ENCODE results near the gene MDK. TPM values are rescaled to one million over a fixed set of nuclear protein-coding genes. Genes with fewer than 3 reads are reported as not detected.

MDK gene
- total RNA-seq, 1 donor from 2014 or later, result 163 TPM

DNA sequence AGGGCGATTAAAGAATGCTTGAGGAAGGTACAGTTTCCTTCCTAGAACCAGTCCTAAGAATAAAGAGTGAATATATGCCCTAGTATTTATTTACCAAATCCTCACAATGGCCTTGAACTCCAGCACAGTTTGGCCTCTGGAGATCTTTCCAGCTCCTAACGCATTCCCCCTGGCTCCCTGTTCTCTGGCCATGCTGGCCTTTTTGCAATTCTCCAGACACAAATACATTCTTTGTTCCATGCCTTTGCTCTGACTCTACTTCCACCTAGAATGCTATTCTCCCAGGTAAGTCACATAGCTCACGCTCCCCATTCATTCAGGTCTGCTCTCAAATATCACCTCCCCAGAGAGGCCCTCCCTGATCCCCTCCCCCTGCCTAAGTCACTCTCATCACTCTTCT is 37.9 kb upstream of the MDK start:
- Mint-ChIP-seq H3K27me3 (ENCODE audit: unreplicated experiment) (peaks cover 9% of the 10 kb centered on the region), H3K4me3 (ENCODE audit: unreplicated experiment) (no peak overlapping the region), H3K36me3 (ENCODE audit: unreplicated experiment) (no peaks in the 10 kb centered on the region), H3K9me3 (ENCODE audit: unreplicated experiment) (no peaks in the 10 kb centered on the region), H3K4me1 (ENCODE audit: unreplicated experiment) (peaks cover 34% of the 10 kb centered on the region), H3K27ac (ENCODE audit: unreplicated experiment) (no peak overlapping the region)
- no peak for DNase-seq (ENCODE audit: extremely low spot score, unreplicated experiment)
- TF ChIP-seq, protein P1, sequence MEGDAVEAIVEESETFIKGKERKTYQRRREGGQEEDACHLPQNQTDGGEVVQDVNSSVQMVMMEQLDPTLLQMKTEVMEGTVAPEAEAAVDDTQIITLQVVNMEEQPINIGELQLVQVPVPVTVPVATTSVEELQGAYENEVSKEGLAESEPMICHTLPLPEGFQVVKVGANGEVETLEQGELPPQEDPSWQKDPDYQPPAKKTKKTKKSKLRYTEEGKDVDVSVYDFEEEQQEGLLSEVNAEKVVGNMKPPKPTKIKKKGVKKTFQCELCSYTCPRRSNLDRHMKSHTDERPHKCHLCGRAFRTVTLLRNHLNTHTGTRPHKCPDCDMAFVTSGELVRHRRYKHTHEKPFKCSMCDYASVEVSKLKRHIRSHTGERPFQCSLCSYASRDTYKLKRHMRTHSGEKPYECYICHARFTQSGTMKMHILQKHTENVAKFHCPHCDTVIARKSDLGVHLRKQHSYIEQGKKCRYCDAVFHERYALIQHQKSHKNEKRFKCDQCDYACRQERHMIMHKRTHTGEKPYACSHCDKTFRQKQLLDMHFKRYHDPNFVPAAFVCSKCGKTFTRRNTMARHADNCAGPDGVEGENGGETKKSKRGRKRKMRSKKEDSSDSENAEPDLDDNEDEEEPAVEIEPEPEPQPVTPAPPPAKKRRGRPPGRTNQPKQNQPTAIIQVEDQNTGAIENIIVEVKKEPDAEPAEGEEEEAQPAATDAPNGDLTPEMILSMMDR (IDR thresholded peaks at IDR 0.05), result no peak

DNA sequence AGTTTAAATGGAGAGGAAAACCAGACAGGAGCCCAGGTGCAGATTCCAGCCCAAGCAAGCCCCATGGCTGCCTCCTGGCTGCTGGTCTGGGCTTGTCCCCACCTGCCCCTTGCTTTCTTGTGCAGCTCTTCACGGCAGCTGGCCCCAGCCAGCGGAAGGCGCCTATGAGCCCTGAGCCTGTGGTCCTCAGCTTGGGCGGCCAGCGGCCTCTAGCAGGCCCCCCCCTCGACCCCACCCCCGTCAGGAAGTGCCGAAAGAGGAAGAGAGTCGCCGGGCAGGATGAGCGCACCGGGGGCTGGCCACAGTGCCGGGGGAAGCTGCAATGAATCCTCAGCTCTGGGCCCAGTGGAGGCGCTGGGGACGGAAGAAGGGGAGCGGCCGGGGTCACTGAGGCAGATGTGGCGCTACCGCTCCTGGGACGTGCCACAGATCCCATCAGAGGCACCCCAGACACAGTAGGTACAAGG is 36.3 kb upstream of the MDK start:
- Mint-ChIP-seq H3K9me3 (ENCODE audit: unreplicated experiment) (no peaks in the 10 kb centered on the region), H3K27ac (ENCODE audit: unreplicated experiment) (no peak overlapping the region), H3K36me3 (ENCODE audit: unreplicated experiment) (no peaks in the 10 kb centered on the region), H3K4me3 (ENCODE audit: unreplicated experiment) (no peak overlapping the region), H3K27me3 (ENCODE audit: unreplicated experiment) (peaks cover 9% of the 10 kb centered on the region), H3K4me1 (ENCODE audit: unreplicated experiment) (peaks cover 30% of the 10 kb centered on the region)
- DNase-seq (ENCODE audit: extremely low spot score, unreplicated experiment), result no peak
- TF ChIP-seq, protein P1 (IDR thresholded peaks at IDR 0.05), result no peak

DNA sequence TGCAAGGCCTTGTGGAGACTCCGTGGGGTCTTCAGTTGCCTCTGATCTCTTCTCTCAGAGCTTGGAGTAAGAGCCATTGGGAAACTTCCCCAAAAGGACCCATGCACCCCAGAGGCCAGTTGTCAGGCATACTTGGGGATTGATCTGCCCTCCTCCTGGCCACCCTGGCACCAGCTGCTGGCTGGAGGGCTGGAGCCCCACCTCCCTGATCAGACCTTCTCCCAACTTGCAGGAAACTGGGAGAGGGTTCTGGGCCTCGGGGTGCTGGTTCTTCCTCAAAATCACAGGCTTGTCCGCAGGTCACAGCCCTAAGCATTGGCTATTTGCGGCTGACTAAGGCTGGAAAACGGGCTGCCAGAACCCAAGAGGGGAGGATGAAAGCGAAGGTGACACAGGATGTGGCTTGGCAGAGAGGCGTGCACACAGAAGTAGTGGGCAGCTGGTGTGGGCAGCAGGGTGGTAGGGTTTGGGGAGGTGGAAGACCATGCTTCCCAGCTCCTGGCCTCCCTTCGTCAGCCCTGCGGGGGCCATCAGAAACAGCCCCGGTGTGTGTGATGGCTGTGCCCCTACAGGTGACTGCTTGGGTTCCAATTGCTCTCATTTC is 35.5 kb upstream of the MDK start:
- H3K36me3 Mint-ChIP-seq (ENCODE audit: unreplicated experiment), result no peaks in the 10 kb centered on the region
- DNase-seq (ENCODE audit: extremely low spot score, unreplicated experiment), result no peak
- peaks cover 8% of the 10 kb centered on the region for H3K27me3 Mint-ChIP-seq (ENCODE audit: unreplicated experiment)
- TF ChIP-seq, protein P1 (IDR thresholded peaks at IDR 0.05), result no peak
- no peaks in the 10 kb centered on the region for H3K9me3 Mint-ChIP-seq (ENCODE audit: unreplicated experiment)
- H3K4me3 Mint-ChIP-seq (ENCODE audit: unreplicated experiment), result no peak overlapping the region
- H3K27ac Mint-ChIP-seq (ENCODE audit: unreplicated experiment), result no peak overlapping the region
- H3K4me1 Mint-ChIP-seq (ENCODE audit: unreplicated experiment), result peaks cover 32% of the 10 kb centered on the region

DNA sequence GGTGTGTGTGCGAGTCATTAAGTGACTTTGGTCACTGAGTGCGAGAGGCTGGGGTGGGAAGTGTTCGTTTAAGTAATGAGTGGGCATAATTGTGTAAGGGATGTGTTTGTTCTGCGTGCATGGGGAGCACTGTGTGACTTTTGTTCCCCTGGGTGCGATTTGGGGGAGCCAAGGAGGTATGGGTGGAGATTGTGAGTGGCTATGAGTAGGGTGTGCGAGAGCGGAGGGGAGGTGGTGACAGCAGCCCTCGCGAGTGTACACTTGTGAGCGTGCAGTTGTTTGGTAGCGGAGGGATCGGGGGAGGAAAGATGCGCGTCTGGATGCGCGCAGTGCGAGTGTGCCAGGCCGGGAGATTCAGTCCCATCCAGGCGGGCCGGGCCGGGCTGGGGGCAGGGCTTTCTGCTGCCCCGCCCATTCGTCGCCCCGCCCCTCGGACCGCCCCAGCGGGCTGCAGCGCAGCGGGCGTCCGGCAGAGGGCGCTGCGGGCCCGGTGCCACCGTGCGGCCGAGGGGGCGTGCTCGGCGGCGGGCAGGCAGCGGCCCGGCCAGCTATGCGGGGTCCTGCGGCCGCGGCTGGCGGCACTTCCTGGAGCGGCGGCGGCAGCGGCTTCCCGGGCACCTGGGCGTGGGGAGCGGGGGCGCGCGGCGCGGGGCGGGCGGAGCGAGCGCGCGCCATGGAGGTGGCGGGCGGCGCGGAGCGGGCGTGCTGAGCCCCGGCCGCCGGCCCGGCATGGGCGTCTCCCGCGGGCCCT is 34.4 kb upstream of the MDK start, which contains the start of gene DGKZ:
DGKZ (plus strand) TSS at position 578 of the 751 bp plus-strand sequence. CDS start 197 bp downstream, outside the sequence.
- peaks cover 39% of the 10 kb centered on the region for H3K4me1 Mint-ChIP-seq (ENCODE audit: unreplicated experiment)
- peak within 1 kb of the TSS; percentile 41 for H3K27ac Mint-ChIP-seq (ENCODE audit: unreplicated experiment)
- H3K4me3 Mint-ChIP-seq (ENCODE audit: unreplicated experiment), result peak within 1 kb of the TSS; percentile 75
- peak; percentile 97 for DNase-seq (ENCODE audit: extremely low spot score, unreplicated experiment)
- TF ChIP-seq, protein P1 (IDR thresholded peaks at IDR 0.05), result peak; percentile 83
- no peaks in the 10 kb centered on the region for H3K9me3 Mint-ChIP-seq (ENCODE audit: unreplicated experiment)
- no peaks in the 10 kb centered on the region for H3K36me3 Mint-ChIP-seq (ENCODE audit: unreplicated experiment)
- peaks cover 4% of the 10 kb centered on the region for H3K27me3 Mint-ChIP-seq (ENCODE audit: unreplicated experiment)

DNA sequence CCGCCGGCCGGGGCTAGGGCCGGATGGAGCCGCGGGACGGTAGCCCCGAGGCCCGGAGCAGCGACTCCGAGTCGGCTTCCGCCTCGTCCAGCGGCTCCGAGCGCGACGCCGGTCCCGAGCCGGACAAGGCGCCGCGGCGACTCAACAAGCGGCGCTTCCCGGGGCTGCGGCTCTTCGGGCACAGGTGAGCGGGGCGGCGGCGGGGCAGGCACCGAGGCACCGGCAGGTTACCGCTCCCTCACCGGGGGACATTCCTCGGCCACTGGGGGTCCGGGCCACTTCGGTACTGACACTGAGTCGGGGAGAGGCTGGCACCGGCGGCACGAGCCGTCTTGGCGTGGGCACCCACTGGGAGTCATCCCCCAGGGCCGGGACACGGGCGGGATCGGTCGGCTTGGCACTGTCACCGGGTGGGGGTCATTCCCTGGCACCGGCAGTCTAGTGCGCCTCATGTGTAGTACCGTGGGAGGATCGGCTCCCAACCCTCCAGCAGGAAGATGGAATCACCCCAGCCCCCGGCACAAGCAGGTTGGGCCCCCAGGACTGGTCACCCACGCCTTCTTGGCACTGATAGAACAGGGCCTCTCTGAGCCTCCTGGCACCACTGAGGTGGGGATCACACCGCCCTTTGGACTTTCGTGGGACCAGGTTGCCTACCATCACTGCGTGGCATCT is 33.7 kb upstream of the MDK start:
- DNase-seq (ENCODE audit: extremely low spot score, unreplicated experiment), result no peak
- H3K4me3 Mint-ChIP-seq (ENCODE audit: unreplicated experiment), result peak overlapping the region; percentile 75
- TF ChIP-seq, protein P1 (IDR thresholded peaks at IDR 0.05), result no peak
- no peaks in the 10 kb centered on the region for H3K9me3 Mint-ChIP-seq (ENCODE audit: unreplicated experiment)
- H3K36me3 Mint-ChIP-seq (ENCODE audit: unreplicated experiment), result no peaks in the 10 kb centered on the region
- H3K27me3 Mint-ChIP-seq (ENCODE audit: unreplicated experiment), result peaks cover 4% of the 10 kb centered on the region
- H3K4me1 Mint-ChIP-seq (ENCODE audit: unreplicated experiment), result peaks cover 38% of the 10 kb centered on the region
- H3K27ac Mint-ChIP-seq (ENCODE audit: unreplicated experiment), result peak overlapping the region; percentile 41
